Vein endothelial cell (primary cell): ENCODE measurements around the gene OR2L13. TPM values are rescaled to one million over a fixed set of nuclear protein-coding genes. Genes with fewer than 3 reads are reported as not detected.

Experiments used
- small RNA-seq: library from RNA; depleted of rRNA; stranded (forward); fragments of <200 nt; gene quantifications from one replicate; pipeline ENCODE3, GENCODE V24; 2012
- total RNA-seq: library from RNA; depleted of rRNA; stranded (reverse); fragments of >200 nt; gene quantifications from 2 replicates; pipeline ENCODE4 v1.2.3, GENCODE V29; 2012

The OR2L13 gene, protein sequence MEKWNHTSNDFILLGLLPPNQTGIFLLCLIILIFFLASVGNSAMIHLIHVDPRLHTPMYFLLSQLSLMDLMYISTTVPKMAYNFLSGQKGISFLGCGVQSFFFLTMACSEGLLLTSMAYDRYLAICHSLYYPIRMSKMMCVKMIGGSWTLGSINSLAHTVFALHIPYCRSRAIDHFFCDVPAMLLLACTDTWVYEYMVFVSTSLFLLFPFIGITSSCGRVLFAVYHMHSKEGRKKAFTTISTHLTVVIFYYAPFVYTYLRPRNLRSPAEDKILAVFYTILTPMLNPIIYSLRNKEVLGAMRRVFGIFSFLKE
- not detected in 2 replicates for total RNA-seq

GRCh38 chr1:248094884-248095283 lies at the start of gene OR2L13:
Gene OR2L13 (plus strand): TSS chr1:248095184. CDS start chr1:248099376, 4,192 bp downstream.

DNA sequence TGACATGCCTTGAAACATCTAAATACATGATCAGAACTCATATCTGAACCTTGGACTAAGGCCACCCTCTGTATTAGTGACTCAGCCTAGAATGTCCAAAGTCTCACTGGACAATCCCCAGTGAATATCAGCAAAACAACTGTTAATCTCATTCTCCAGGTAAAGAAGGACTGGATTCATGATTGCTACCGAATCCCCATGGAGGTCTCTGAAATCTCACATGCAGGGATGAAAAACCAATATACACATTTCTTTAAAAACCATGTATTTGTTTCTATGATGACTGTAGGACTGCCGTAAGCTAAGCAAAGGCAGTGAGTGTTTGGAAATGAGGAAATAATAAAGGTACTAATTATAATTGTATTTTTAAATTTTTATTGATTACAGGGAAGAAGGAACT lies 48.4 kb upstream of the OR2L13 start, which contains the start of gene OR2L3:
Gene OR2L3, plus strand, starts transcription at position 301 of the 400 bp plus-strand sequence. CDS start 13,846 bp downstream, outside the sequence.

GRCh38 chr1:248144513-248145198 lies 49.7 kb downstream of the OR2L13 start, which contains the start of gene OR2M5:
Gene OR2M5 (plus strand): TSS chr1:248145148. CDS start chr1:248145148, 0 bp downstream.

Small RNA genes lying within 50 kb of the gene (small RNA-seq; reads per million reads assigned to genes)
- not detected for gene RF00019

Other genes starting within 250 kb of the OR2L13 start
- 0.19 and 0.33 TPM in 2 replicates for gene TRIM58, start 238.0 kb upstream of the OR2L13 start, total RNA-seq
- gene OR2W3, start 199.6 kb upstream of the OR2L13 start, total RNA-seq: 0.33 TPM in 1 of 2 replicates, not detected in the other
- not detected in 2 replicates for gene OR2T8, start 174.9 kb upstream of the OR2L13 start, total RNA-seq
- gene OR2AJ1, start 170.3 kb upstream of the OR2L13 start, total RNA-seq: not detected in 2 replicates
- gene OR2L8, start 146.3 kb upstream of the OR2L13 start, total RNA-seq: not detected in 2 replicates
- 0.19 TPM in 1 of 2 replicates, not detected in the other for gene OR2AK2, start 130.0 kb upstream of the OR2L13 start, total RNA-seq
- not detected in 2 replicates for gene OR2L5, start 81.5 kb upstream of the OR2L13 start, total RNA-seq
- gene OR2L2, start 65.1 kb upstream of the OR2L13 start, total RNA-seq: under 0.01 TPM in 1 of 2 replicates, not detected in the other
- not detected in 2 replicates for gene OR2L3, start 48.3 kb upstream of the OR2L13 start, total RNA-seq
- gene OR2M5, start 50.0 kb downstream of the OR2L13 start, total RNA-seq: not detected in 2 replicates
- gene OR2M2, start 79.6 kb downstream of the OR2L13 start, total RNA-seq: not detected in 2 replicates
- gene OR2M3, start 102.1 kb downstream of the OR2L13 start, total RNA-seq: not detected in 2 replicates
- gene OR2M4, start 136.2 kb downstream of the OR2L13 start, total RNA-seq: not detected in 2 replicates
- gene OR2T33, start 182.8 kb downstream of the OR2L13 start, total RNA-seq: not detected in 2 replicates
- gene OR2T12, start 208.2 kb downstream of the OR2L13 start, total RNA-seq: not detected in 2 replicates
- gene OR2M7, start 229.4 kb downstream of the OR2L13 start, total RNA-seq: not detected in 2 replicates